Right kidney (tissue), 1 donor: Measurements from ENCODE around the gene ARHGAP10.

Source experiments
- DNase-seq: peaks from one replicate; pipeline ENCODE4 v3.0.0-alpha.2; 2016

ARHGAP10 gene

GRCh38 chr4:147769386-147769785 is 37.5 kb downstream of the ARHGAP10 start:
- DNase-seq = no peak

- no peak for DNase-seq
Measured at GRCh38 chr4:147770831-147771230, 38.9 kb downstream of the ARHGAP10 start.

DNA sequence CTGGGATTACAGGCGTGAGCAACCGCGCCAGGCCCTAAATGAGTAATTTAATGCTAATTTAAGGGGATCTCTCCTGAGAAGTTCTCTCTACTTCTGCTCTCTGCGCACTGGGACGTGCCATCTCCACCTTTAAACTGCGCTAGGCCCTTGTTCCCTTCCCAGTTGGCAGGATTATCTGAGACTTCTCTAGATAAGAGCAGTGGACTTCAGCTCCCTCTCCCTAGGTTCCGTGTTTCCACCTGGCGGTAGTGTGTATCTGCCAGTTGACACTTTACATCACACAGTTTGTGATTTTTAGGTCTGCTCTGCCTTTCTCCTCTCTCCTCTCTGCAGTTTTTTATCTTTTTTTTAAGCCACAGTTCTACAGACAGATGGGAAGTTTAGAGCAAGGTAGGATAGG is 40.2 kb downstream of the ARHGAP10 start:
- DNase-seq = no peak

DNA sequence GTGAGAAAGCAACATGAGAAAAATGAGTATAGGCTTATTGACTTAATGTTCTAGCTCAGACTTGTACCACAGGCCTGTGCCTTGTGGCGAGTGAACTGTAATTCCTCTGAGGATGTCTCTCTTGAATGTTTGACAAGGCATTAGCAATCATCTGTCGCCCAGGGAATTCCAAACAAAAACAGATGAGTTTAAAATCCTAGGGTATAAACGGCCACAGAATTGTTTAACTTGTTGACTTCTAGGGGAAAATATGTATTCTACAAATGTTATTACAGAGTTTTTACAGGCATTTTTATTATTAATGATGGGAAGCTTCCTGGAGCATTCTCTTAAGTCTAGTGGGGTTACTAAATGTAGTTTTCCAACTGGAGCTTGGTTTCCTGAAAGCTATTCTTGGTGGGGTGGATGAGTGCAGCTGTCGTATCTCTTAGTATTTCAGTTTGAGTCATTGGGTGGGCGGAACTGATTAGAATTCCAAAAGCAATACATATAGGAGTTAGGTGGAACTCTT is 40.6 kb downstream of the ARHGAP10 start:
- no peak for DNase-seq

GRCh38 chr4:147773261-147774184 is 41.6 kb downstream of the ARHGAP10 start:
- DNase-seq = no peak

- DNase-seq = no peak
Measured at GRCh38 chr4:147776716-147777115, 44.8 kb downstream of the ARHGAP10 start.

DNA sequence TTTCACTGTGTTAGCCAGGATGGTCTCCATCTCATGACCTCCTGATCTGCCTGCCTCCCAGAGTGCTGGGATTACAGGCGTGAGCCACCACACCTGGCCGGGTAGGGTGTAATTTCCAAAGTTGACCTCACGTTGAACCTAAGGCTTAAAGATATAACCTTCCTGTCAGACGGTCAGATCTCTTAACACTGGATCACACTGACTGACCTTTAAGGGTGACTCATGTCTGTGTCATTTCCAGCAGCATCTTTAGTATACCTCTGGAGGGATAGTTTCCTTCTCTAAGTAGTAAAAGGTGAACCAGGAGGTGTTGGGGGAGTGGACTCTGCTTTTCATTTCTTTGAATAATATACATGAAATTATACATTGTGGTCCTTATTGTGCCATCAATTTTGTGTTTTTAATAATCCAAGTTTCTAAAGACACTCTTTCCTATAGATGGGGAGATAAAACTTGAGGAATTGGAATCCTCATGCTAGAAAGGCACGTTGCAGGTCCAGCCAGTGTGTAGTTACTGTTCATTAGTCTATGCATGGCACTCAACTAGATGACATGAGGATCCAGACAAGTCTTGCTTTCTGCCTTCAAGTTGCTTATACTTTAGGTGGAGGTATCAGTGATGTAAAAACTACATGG is 45.7 kb downstream of the ARHGAP10 start:
- DNase-seq = no peak

- no peak for DNase-seq
Measured at GRCh38 chr4:147778942-147779341, 47.1 kb downstream of the ARHGAP10 start.

DNA sequence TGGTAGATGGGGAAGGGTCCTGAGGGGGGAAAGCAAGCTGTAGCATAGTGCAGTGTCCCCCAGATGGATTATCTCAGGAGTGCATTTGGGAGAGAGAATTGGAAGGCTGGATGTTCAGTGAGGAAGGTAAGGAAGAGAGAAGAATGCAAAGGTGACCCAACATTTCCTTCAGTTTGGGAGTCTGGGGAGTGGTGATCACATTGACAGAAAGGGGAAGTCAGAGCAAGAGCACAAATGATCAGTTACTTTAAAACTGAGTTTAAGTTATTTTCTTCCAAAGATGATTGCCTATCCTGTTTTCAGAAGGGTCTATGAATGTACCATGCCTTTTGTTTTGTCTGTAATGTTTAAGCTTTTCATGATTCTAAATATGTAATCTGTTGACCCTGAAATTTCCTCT is 47.6 kb downstream of the ARHGAP10 start:
- no peak for DNase-seq

- no peak for DNase-seq
Measured at GRCh38 chr4:147780137-147780777, 48.4 kb downstream of the ARHGAP10 start.

GRCh38 chr4:147782087-147782781 is 50.3 kb downstream of the ARHGAP10 start:
- DNase-seq = no peak

DNA sequence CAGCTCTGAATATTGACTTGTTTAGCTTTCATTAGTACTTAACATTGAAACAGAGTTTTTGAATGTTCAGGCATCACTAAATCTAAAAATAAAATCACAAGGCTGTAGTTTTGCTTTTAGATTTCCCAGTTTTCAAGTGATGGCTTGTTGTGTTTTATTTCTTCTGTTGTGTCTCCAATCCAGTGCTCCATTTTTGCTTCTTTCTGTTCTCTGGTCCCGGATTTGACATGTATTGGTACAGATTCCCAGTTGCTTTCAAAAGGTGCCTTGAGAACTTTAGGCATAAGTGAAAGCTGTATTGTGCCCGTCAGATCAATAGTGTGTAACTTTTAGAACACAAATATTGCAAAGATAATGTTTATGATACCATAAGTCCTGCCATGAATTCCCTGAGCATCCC is 53.2 kb downstream of the ARHGAP10 start:
- no peak for DNase-seq

- DNase-seq = no peak
Measured at GRCh38 chr4:147786031-147786430, 54.1 kb downstream of the ARHGAP10 start.

DNA sequence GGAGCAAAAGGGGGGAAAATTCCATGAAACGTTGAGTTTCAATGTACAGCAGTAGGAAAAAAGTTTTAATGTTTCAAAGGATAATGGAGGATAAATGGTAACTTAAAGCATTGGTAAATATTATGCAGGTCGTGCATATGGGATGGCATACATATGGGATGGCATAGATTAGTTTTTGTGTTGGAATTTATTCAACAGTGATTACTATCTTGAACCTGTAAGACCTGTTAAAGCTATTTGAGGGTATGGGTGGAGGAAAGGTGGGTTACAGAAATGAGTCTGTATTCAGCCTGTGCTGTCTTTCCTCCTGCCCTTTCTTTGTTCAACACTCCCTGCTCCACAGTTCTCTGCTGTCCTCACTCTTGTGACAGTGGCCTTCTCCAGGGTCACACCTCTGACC is 54.6 kb downstream of the ARHGAP10 start:
- no peak for DNase-seq

GRCh38 chr4:147787204-147787603 is 55.3 kb downstream of the ARHGAP10 start:
- DNase-seq = no peak

GRCh38 chr4:147788791-147789190 is 56.9 kb downstream of the ARHGAP10 start:
- DNase-seq = no peak

- no peak for DNase-seq
Measured at GRCh38 chr4:147789596-147789995, 57.7 kb downstream of the ARHGAP10 start.

DNA sequence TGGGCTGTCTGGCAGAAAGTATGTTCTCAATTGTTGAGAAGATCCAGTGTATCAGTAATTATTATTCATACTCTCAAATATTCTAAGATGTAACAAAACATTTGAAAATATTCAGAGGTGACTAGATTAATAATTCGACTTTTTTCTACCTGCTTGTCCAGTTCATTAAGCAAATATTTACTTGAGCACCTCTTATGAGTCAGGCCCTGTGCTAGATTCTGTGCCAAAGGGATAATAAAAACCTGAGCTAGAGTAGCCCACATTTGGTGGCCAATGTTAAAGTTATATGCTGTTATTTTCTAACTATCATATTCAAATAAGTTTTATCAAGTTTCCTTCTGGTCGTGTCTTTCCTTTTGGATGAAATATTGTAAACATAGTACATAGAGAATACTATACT is 58.5 kb downstream of the ARHGAP10 start:
- no peak for DNase-seq

GRCh38 chr4:147791341-147791740 is 59.5 kb downstream of the ARHGAP10 start:
- no peak for DNase-seq

DNA sequence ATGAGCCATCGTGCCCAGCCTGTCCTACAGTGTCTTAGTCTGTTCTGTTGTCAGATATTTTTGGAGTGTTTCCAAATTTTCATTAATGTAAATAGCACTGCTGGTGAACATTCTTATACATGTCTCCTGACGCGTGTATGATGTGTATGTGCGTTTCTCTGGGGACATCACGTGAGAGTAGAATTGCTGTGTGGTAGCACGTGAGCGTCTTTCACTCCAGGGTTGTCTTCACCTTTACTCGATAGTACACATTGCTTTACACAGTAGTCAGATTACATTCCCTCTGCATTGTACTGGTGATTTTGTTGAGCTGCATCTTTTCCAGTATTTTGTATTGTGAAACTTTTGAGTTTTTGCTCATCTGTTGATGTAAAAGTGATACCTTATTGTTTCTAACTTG is 60.0 kb downstream of the ARHGAP10 start:
- DNase-seq = no peak

DNA sequence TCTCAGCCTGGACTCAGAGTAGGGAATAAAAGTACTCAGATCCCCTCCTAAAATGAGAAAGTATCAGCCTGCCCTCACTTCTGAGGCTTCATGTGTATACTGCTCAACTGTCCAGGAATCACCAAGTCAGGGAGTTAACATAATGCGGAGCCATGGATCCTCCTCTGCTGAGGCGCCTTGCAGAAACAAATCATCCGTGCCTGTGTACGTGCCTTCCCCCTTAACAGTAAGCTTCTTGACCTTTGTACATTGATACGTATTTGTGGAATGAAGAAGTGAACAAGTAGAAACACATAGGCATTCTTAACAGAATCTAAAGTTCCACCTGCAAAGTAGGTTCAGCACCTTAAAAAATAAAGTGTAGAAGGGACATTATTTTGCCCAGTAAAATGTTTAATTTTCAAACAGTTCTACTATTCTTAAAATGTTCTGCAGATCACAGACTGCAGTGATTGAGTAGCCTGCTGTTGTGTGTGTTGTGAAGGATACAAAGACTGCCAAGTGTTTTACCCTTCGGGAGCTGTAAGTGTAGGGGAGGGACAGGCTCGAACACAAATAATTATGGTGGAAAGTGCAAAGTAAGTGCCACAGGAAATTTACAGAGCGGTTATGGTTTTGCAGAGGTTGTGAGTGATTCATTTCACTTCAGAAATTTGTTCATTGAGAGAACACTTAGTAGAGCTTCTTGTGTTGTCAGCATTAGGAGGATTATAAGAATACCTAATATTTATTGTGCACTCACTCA is 61.9 kb downstream of the ARHGAP10 start:
- DNase-seq = no peak

- DNase-seq = no peak
Measured at GRCh38 chr4:147794314-147794680, 62.4 kb downstream of the ARHGAP10 start.
